Endothelial cell of umbilical vein (primary cell): ENCODE results near the gene HMGXB4. TPM values are rescaled to one million over a fixed set of nuclear protein-coding genes. Genes with fewer than 3 reads are reported as not detected.

Experiments used
- BruUV-seq: library from RNA; stranded (reverse); fragments of 400-500 nt; replicated peaks from 2 replicates; lab custom pipeline; 2021; lab: Mats Ljungman, UMichigan
- CTCF ChIA-PET: fragments of 300-600, 350-600 bp; sonication (Branson Sonifier 250); formaldehyde crosslinking; loops from one replicate; lab custom pipeline; 2021; ENCODE audit warnings: antibody characterized with exemption, inconsistent platforms; lab: Charles Lee
- POLR2A ChIA-PET: fragments of 300-600, 350-600 bp; sonication (Branson Sonifier 250); formaldehyde crosslinking; loops from one replicate; lab custom pipeline; 2021; ENCODE audit warnings: antibody characterized with exemption, inconsistent platforms; lab: Charles Lee
- DNase-seq: peaks from one replicate; pipeline ENCODE4 v3.0.0-alpha.2; 2011; ENCODE audit warnings: low read depth, low spot score
- FAIRE-seq: peaks from 2 replicates; lab custom pipeline; 2011; peaks lifted over from hg19 to GRCh38; lab: Jason Lieb, UNC
- H2AFZ ChIP-seq: 2 replicates; pipeline ENCODE4 v1.6.0; 2012; ENCODE audit warnings: low read depth, low read length, control low read depth, inconsistent platforms
- H3K27ac ChIP-seq: 2 replicates; pipeline ENCODE4 v1.5.1; 2011; ENCODE audit warnings: low read depth, mild to moderate bottlenecking, control low read depth, low read length, moderate library complexity; ENCODE audit not compliant: insufficient read depth
- H3K27me3 ChIP-seq, 2 experiments: 2 replicates each; pipeline versions ENCODE4 v1.6.0 to v1.6.1; 2011; ENCODE audit warnings: low read length in 2 of 2, mixed read lengths in 1 of 2; ENCODE audit not compliant: control insufficient read depth in 2 of 2, insufficient read depth in 2 of 2
- H3K36me3 ChIP-seq, 2 experiments: 2 replicates in 1 of 2; 3 replicates in 1 of 2; pipeline ENCODE4 v1.5.1; 2011; ENCODE audit warnings: low read length in 2 of 2, mild to moderate bottlenecking in 1 of 2, moderate library complexity in 1 of 2; ENCODE audit not compliant: control insufficient read depth in 2 of 2, insufficient read depth in 2 of 2; ENCODE audit errors: extremely low read depth in 1 of 2
- H3K4me1 ChIP-seq: 3 replicates; pipeline ENCODE4 v1.5.1; 2011; ENCODE audit warnings: mild to moderate bottlenecking, low read length; ENCODE audit not compliant: control insufficient read depth, insufficient read depth; ENCODE audit errors: extremely low read depth
- H3K4me2 ChIP-seq: 2 replicates; pipeline ENCODE4 v1.6.1; 2011; ENCODE audit warnings: low read length, control low read depth, mixed read lengths; ENCODE audit not compliant: insufficient read depth
- H3K4me3 ChIP-seq, 3 experiments: fragments of 200-600 bp in 1 of 3; sonication (generic), shearing (Covaris generic) in 1 of 3; replicated peaks in 1 of 3; 2 replicates each; pipeline ENCODE4 v1.5.1; 2011 to 2016; ENCODE audit warnings: control low read depth in 3 of 3, low read length in 3 of 3, mild to moderate bottlenecking in 2 of 3, inconsistent platforms in 1 of 3, low read depth in 1 of 3, moderate library complexity in 1 of 3; ENCODE audit not compliant: insufficient read depth in 1 of 3
- H3K79me2 ChIP-seq: 2 replicates; pipeline ENCODE4 v1.6.0; 2012; ENCODE audit warnings: low read length, inconsistent platforms; ENCODE audit not compliant: control insufficient read depth, insufficient read depth
- H3K9ac ChIP-seq: replicated peaks from 2 replicates; pipeline ENCODE3; 2011; ENCODE audit warnings: low read length, control low read depth; ENCODE audit not compliant: insufficient read depth; ENCODE audit errors: extremely low read depth
- H3K9me1 ChIP-seq: replicated peaks from 3 replicates; pipeline ENCODE4 v1.6.0; 2011; ENCODE audit warnings: mild to moderate bottlenecking, low read length; ENCODE audit not compliant: control insufficient read depth, insufficient read depth; ENCODE audit errors: extremely low read depth
- H3K9me3 ChIP-seq: replicated peaks from 2 replicates; pipeline ENCODE4 v1.5.1; 2012; ENCODE audit warnings: low read length, inconsistent platforms; ENCODE audit not compliant: control insufficient read depth, insufficient read depth
- H4K20me1 ChIP-seq: replicated peaks from 2 replicates; pipeline ENCODE3; 2011; ENCODE audit warnings: mild to moderate bottlenecking, low read length; ENCODE audit not compliant: control insufficient read depth, insufficient read depth; ENCODE audit errors: extremely low read depth
- CTCF ChIP-seq, 2 donors: IDR thresholded peaks; 1 replicate in 1 of 2; 2 replicates in 1 of 2; pipeline ENCODE4 v1.5.1; 2011; ENCODE audit warnings: low read length in 2 of 2, mild to moderate bottlenecking in 2 of 2, moderate library complexity in 2 of 2, control low read depth in 1 of 2, inconsistent platforms in 1 of 2, low read depth in 1 of 2; ENCODE audit not compliant: insufficient read depth in 1 of 2; ENCODE audit errors: extremely low read depth in 1 of 2
- EZH2 ChIP-seq: IDR thresholded peaks from 2 replicates; pipeline ENCODE4 v1.6.1; 2012; ENCODE audit warnings: borderline replicate concordance, low read depth, mild to moderate bottlenecking, moderate library complexity, low read length, inconsistent platforms; ENCODE audit not compliant: severe bottlenecking
- FOS ChIP-seq: IDR thresholded peaks from 2 replicates; pipeline ENCODE4 v1.6.1; 2011; ENCODE audit warnings: mild to moderate bottlenecking, low read length, moderate library complexity, borderline replicate concordance; ENCODE audit not compliant: insufficient read depth
- GATA2 ChIP-seq: IDR thresholded peaks from 2 replicates; pipeline ENCODE4 v1.7.0; 2011; ENCODE audit warnings: low read depth, mild to moderate bottlenecking, moderate library complexity, mixed read lengths, low read length; ENCODE audit not compliant: insufficient read length, insufficient read depth
- JUN ChIP-seq: IDR thresholded peaks from 2 replicates; pipeline ENCODE4 v1.6.1; 2011; ENCODE audit warnings: borderline replicate concordance, low read depth; ENCODE audit not compliant: insufficient read length, insufficient read depth
- MYC ChIP-seq: IDR thresholded peaks from one replicate; pipeline ENCODE4 v1.6.1; 2011; ENCODE audit warnings: mild to moderate bottlenecking, low read depth, low read length
- POLR2A ChIP-seq: IDR thresholded peaks from 2 replicates; pipeline ENCODE4 v1.6.1; 2012; ENCODE audit warnings: low read depth, mild to moderate bottlenecking, control low read depth, low read length
- POLR2AphosphoS5 ChIP-seq: IDR thresholded peaks from 2 replicates; pipeline ENCODE4 v1.6.1; 2012; ENCODE audit warnings: low read depth, mild to moderate bottlenecking, control low read depth, low read length, moderate library complexity; ENCODE audit not compliant: insufficient read depth
- dilution Hi-C: fragments of 300-500 bp; cut with MboI; formaldehyde crosslinking; loops from one replicate; pipeline ENCODE4 v1.15.0; 2019; ENCODE audit warnings: low sequenced_read_pairs; ENCODE audit not compliant: extremely low pct_ligation_motif_present
- intact Hi-C: fragments of 100-400 bp; cut with micrococcal nuclease; formaldehyde crosslinking; loops from one replicate; pipeline ENCODE4 v1.10.0; 2022
- polyA plus RNA-seq, 4 experiments: library from polyadenylated mRNA; depleted of rRNA in 3 of 4; stranded (reverse) in 3 of 4; unstranded in 1 of 4; fragments of >200 nt; gene quantifications; 2 replicates each; pipeline versions ENCODE4 v1.2.1 to v1.2.3, GENCODE V29; 2011 to 2012; ENCODE audit warnings: missing spikeins in 1 of 4
- total RNA-seq: library from RNA; stranded (reverse); gene quantifications from 2 replicates; pipeline ENCODE4 v1.2.3, GENCODE V29; 2021
- TF ChIP-seq, protein P1 (sequence below): IDR thresholded peaks from 2 replicates; pipeline ENCODE4 v1.6.1; 2011; ENCODE audit not compliant: insufficient read depth, insufficient read length

Gene HMGXB4
- total and polyA plus RNA-seq, 2 donors (not counting 3 experiments of a cell fraction or from before 2014, with no cell fraction given): 12.2 to 30.5 TPM

DNA sequence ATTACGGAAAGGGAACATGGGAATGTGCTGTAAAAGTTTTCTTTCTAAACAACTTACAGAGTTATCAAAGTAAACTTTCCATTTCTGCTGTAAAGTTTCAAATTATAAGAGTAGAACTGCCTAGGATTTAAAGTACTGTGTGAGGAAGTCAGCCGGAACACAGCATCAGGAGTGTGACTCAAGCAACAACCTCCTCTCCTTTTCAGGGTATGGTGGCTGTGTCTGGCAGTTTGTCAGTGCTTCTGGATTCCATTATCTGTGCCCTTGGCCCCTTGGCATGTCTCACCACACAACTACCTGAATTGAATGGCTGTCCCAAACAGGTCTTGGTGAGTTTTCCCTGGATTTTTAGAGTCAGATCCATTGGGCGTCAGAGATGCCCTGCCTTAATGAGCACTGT is 35.5 kb downstream of the HMGXB4 start:
- peaks cover 11 to 18% of the 10 kb centered on the region in 2 experiments for H3K36me3 ChIP-seq
- no peak overlapping the region for H3K4me2 ChIP-seq
- no peak overlapping the region for H2AFZ ChIP-seq
- no peak overlapping the region for H3K9ac ChIP-seq
- H3K79me2 ChIP-seq: no peaks in the 10 kb centered on the region
- POLR2A ChIA-PET: no interaction called here
- CTCF ChIA-PET: no interaction called here
- H3K27ac ChIP-seq: no peak overlapping the region
- no peaks in the 10 kb centered on the region for H3K9me1 ChIP-seq
- DNase-seq (no peak), FAIRE-seq (no peak)
- no peaks in the 10 kb centered on the region for H3K27me3 ChIP-seq
- no peaks in the 10 kb centered on the region for H3K4me1 ChIP-seq
- intact Hi-C loops: no loop called here
- dilution Hi-C loops: no loop called here
- no TSS peak for BruUV-seq
- H3K9me3 ChIP-seq: no peaks in the 10 kb centered on the region
- no peak overlapping the region for H3K4me3 ChIP-seq
- no peaks in the 10 kb centered on the region for H4K20me1 ChIP-seq
- TF ChIP-seq POLR2A (no peak), MYC (no peak), POLR2AphosphoS5 (no peak), EZH2 (no peak), CTCF (IDR thresholded peaks at IDR 0.05; ENCODE audit: extremely low read depth in 1 of 2, insufficient read depth in 1 of 2, low read depth in 1 of 2, low read length in 2 of 2) (no peak), GATA2 (no peak), FOS (no peak), JUN (no peak)
- TF ChIP-seq, protein P1, sequence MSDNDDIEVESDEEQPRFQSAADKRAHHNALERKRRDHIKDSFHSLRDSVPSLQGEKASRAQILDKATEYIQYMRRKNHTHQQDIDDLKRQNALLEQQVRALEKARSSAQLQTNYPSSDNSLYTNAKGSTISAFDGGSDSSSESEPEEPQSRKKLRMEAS: no peak
